Left ventricle myocardium inferior (tissue), 1 donor: ENCODE results near the gene FAT4. TPM values are rescaled to one million over a fixed set of nuclear protein-coding genes. Genes with fewer than 3 reads are reported as not detected.

Experiments used
- DNase-seq: peaks from one replicate; pipeline ENCODE4 v3.0.0-alpha.2; 2020
- H3K27ac ChIP-seq: fragments of 200-600 bp; replicated peaks from 2 replicates; pipeline ENCODE4 v1.8.0; 2021
- H3K27me3 ChIP-seq: fragments of 200-600 bp; 2 replicates; pipeline ENCODE4 v1.8.0; 2021; ENCODE audit warnings: low read depth
- H3K36me3 ChIP-seq: fragments of 200-600 bp; 2 replicates; pipeline ENCODE4 v1.8.0; 2021
- H3K4me1 ChIP-seq: fragments of 200-600 bp; 2 replicates; pipeline ENCODE4 v1.8.0; 2021
- H3K4me3 ChIP-seq: fragments of 200-600 bp; 2 replicates; pipeline ENCODE4 v1.8.0; 2021; ENCODE audit warnings: mild to moderate bottlenecking, moderate library complexity
- H3K9me3 ChIP-seq: fragments of 200-600 bp; replicated peaks from 2 replicates; pipeline ENCODE4 v1.8.0; 2021
- intact Hi-C: fragments of 100-400 bp; cut with micrococcal nuclease; formaldehyde crosslinking; loops from one replicate; pipeline ENCODE4 v1.11.0; 2022
- total RNA-seq: library from RNA; stranded (reverse); fragmentation: NEBNext Ultra II Directional; extraction: Animal tissue kit (Norgen Biotek cat#: 25700); gene quantifications from one replicate; pipeline ENCODE4 v1.2.1, GENCODE V29; 2021
- TF ChIP-seq, protein P1 (sequence below): fragments of 200-600 bp; IDR thresholded peaks from 2 replicates; pipeline ENCODE4 v1.8.0; 2021; ENCODE audit warnings: antibody characterized with exemption, mild to moderate bottlenecking, borderline replicate concordance
- donor health status: DM: no; HTN: yes; CAD: no; lungs with severe emphysema.

FAT4 gene
- total RNA-seq, 1 donor from 2014 or later = 6.7 TPM

DNA sequence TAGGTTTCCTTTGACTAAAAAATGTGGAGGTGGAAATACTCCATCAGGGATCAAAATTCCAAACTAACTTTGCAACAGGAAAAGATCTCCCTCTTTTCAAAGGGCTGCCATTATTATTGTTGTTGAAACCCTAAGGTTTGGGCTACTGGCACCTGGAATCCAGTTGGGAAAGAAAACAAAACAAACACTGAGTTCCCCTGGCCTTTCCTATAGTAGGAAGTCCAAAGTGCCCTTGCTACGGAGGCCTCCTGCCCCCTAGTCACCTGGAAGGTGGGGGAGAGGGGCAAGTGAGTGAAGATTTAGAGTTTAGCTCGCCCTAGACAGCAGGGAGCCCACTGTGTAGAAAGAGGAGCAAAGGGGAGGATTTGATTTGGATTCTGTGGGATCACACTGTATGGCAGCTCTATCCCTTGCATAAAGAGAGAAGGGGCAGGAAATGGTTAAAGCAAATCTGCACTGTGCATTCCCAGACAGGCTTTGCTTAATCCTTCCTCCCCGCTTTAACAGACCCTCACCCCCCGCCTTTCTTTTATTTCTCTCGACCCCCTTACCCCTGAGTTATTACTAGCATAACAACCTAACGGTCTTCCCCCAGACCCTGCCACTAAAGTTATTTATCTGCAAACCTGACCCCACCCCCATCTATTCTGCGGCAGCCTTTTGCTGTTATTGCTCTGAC, 627 bp upstream of the FAT4 start:
- Histone ChIP-seq H3K9me3 (peaks cover 6% of the 10 kb centered on the region), H3K4me3 (peak overlapping the region; percentile 94), H3K27me3 (no peaks in the 10 kb centered on the region), H3K36me3 (peaks cover 4% of the 10 kb centered on the region), H3K27ac (peak overlapping the region; percentile 95), H3K4me1 (peaks cover 52% of the 10 kb centered on the region)
- TF ChIP-seq, protein P1, sequence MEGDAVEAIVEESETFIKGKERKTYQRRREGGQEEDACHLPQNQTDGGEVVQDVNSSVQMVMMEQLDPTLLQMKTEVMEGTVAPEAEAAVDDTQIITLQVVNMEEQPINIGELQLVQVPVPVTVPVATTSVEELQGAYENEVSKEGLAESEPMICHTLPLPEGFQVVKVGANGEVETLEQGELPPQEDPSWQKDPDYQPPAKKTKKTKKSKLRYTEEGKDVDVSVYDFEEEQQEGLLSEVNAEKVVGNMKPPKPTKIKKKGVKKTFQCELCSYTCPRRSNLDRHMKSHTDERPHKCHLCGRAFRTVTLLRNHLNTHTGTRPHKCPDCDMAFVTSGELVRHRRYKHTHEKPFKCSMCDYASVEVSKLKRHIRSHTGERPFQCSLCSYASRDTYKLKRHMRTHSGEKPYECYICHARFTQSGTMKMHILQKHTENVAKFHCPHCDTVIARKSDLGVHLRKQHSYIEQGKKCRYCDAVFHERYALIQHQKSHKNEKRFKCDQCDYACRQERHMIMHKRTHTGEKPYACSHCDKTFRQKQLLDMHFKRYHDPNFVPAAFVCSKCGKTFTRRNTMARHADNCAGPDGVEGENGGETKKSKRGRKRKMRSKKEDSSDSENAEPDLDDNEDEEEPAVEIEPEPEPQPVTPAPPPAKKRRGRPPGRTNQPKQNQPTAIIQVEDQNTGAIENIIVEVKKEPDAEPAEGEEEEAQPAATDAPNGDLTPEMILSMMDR = no peak
- no peak for DNase-seq
- intact Hi-C loops = loop anchor here (2.0 kb wide), 1 partner anchor 427 kb away; no protein-coding TSS in a partner anchor

DNA sequence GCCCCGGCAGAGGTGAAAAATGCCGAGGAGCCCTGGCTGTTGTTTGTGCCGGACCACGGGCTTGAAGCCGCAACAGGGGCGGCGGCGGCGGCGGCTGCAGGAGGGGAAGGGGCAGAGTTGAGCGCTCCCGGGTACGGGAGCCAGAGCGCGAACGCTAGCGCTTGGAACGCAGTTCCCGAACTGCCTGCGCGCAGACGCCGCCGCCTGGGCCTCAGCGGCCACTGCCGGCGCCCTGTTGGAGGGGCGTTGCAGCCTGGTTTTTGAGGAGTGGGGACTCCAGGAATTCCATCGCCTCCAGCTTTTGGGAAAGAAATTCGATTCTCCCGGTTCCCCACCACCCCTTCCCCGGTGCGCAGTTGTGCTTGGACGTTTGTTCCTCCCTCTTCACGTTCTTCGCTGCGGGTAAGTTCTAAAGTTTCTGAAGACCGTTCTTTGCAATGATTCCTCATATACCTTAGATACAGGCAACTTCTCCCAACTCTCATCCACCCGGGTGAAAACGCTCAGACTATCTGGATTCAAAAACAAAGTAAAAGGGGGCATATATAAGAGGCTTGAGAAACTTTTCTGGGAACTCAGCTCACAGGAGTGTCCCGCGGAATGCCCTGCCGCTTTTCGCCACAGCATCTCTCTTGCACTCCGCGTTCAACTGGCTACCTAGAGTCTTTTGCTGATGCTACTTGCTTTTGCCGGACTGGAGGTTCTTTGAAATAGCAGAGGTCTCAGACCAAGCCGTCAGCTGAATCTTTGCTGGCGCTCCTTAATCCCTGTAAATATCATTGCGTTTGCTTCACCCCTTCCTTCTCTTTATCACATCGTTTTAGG, 1.0 kb downstream of the FAT4 start:
- DNase-seq = peak; percentile 57
- intact Hi-C loops = loop anchor here (2.0 kb wide), 1 partner anchor 425 kb away; no protein-coding TSS in a partner anchor
- TF ChIP-seq, protein P1 = peak; percentile 44
- Histone ChIP-seq H3K4me3 (peak overlapping the region; percentile 94), H3K4me1 (peaks cover 65% of the 10 kb centered on the region), H3K27ac (peak overlapping the region; percentile 95), H3K27me3 (no peaks in the 10 kb centered on the region), H3K36me3 (peaks cover 9% of the 10 kb centered on the region), H3K9me3 (no peaks in the 10 kb centered on the region)

DNA sequence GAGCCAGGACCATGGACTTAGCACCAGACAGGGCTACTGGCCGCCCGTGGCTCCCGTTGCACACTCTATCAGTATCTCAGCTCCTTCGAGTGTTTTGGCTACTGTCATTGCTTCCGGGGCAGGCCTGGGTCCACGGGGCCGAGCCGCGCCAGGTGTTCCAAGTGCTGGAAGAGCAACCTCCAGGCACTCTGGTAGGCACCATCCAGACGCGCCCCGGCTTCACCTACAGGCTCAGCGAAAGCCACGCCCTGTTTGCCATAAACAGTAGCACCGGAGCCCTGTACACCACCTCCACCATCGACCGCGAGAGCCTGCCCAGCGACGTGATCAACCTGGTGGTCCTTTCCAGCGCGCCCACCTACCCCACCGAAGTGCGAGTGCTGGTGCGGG, 1.6 kb downstream of the FAT4 start:
- no peaks in the 10 kb centered on the region for H3K9me3 ChIP-seq
- H3K36me3 ChIP-seq = peaks cover 9% of the 10 kb centered on the region
- peaks cover 71% of the 10 kb centered on the region for H3K4me1 ChIP-seq
- H3K4me3 ChIP-seq = peak overlapping the region; percentile 94
- H3K27me3 ChIP-seq = no peaks in the 10 kb centered on the region
- peak overlapping the region; percentile 95 for H3K27ac ChIP-seq
- TF ChIP-seq, protein P1 = no peak
- intact Hi-C loops = no loop called here
- peak; percentile 32 for DNase-seq

DNA sequence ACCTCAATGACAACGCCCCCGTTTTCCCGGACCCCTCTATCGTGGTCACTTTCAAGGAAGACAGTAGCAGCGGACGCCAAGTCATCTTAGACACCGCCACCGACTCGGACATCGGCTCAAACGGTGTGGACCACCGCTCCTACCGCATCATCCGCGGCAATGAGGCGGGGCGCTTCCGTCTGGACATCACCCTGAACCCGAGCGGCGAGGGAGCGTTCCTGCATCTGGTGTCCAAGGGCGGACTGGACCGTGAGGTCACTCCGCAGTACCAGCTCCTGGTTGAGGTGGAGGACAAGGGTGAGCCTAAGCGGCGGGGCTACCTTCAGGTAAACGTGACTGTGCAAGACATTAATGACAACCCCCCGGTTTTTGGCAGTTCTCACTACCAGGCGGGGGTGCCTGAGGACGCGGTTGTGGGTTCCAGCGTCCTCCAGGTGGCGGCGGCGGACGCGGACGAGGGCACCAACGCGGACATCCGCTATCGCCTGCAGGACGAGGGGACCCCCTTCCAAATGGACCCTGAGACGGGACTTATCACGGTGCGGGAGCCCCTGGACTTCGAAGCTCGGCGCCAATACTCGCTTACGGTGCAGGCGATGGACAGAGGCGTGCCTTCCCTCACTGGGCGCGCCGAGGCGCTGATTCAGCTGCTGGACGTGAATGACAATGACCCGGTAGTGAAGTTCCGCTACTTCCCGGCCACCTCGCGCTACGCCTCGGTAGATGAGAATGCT, 2.2 kb downstream of the FAT4 start:
- TF ChIP-seq, protein P1 = no peak
- peak; percentile 40 for DNase-seq
- no peaks in the 10 kb centered on the region for H3K27me3 ChIP-seq

DNA sequence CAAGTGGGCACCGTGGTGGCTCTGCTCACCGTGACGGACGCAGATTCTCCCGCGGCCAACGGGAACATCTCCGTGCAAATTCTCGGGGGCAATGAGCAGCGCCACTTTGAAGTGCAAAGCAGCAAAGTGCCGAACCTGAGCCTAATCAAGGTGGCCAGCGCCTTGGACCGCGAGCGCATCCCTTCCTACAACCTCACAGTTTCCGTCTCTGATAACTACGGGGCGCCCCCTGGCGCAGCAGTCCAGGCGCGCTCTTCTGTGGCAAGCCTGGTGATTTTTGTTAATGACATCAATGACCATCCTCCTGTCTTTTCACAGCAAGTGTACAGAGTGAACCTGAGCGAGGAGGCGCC, 2.7 kb downstream of the FAT4 start:
- intact Hi-C loops = no loop called here
- Histone ChIP-seq H3K9me3 (no peaks in the 10 kb centered on the region), H3K4me3 (peak overlapping the region; percentile 94), H3K27ac (peak overlapping the region; percentile 95), H3K27me3 (no peaks in the 10 kb centered on the region), H3K4me1 (peaks cover 82% of the 10 kb centered on the region), H3K36me3 (peaks cover 9% of the 10 kb centered on the region)
- peak; percentile 41 for DNase-seq
- TF ChIP-seq, protein P1 = peak; percentile 61

More for the DNA sequence above, 2.2 kb downstream of the FAT4 start:
- intact Hi-C loops = no loop called here
- Histone ChIP-seq H3K4me3 (peak overlapping the region; percentile 94), H3K27ac (peak overlapping the region; percentile 95), H3K9me3 (no peaks in the 10 kb centered on the region), H3K36me3 (peaks cover 9% of the 10 kb centered on the region), H3K4me1 (peaks cover 77% of the 10 kb centered on the region)
